Mesenchymal stem cell (in vitro differentiated cells and primary cell): ENCODE data around the gene DSG1.

ENCODE experiments used
- DNase-seq: peaks from one replicate; pipeline ENCODE4 v3.0.0-alpha.2; 2013
- H2AFZ ChIP-seq: one replicate; pipeline ENCODE4 v1.6.1; 2013; ENCODE audit warnings: low read depth, mild to moderate bottlenecking, control low read depth, inconsistent platforms, low read length, moderate library complexity
- H2AK5ac ChIP-seq: 2 replicates; pipeline ENCODE4 v1.6.1; 2013; ENCODE audit warnings: low read length, moderate library complexity, mild to moderate bottlenecking, inconsistent platforms; ENCODE audit not compliant: severe bottlenecking
- H2BK120ac ChIP-seq: one replicate; pipeline ENCODE4 v1.6.1; 2013; ENCODE audit warnings: low read depth, mild to moderate bottlenecking, inconsistent platforms, low read length, moderate library complexity
- H2BK12ac ChIP-seq, 2 experiments: one replicate each; pipeline ENCODE4 v1.6.1; 2013; ENCODE audit warnings: inconsistent platforms in 2 of 2, low read length in 2 of 2, mild to moderate bottlenecking in 2 of 2, moderate library complexity in 2 of 2, control low read depth in 1 of 2
- H2BK15ac ChIP-seq: one replicate; pipeline ENCODE4 v1.6.1; 2013; ENCODE audit warnings: mild to moderate bottlenecking, low read depth, inconsistent platforms; ENCODE audit not compliant: poor library complexity, severe bottlenecking
- H2BK5ac ChIP-seq: 2 replicates; pipeline ENCODE4 v1.6.1; 2013; ENCODE audit warnings: low read depth, mild to moderate bottlenecking, low read length, control low read depth, inconsistent platforms; ENCODE audit not compliant: poor library complexity, severe bottlenecking
- H3K14ac ChIP-seq, 2 experiments: one replicate each; pipeline ENCODE4 v1.6.1; 2013; ENCODE audit warnings: inconsistent platforms in 2 of 2, low read length in 2 of 2, control low read depth in 1 of 2, mild to moderate bottlenecking in 1 of 2, moderate library complexity in 1 of 2
- H3K18ac ChIP-seq, 2 experiments: one replicate each; pipeline ENCODE4 v1.6.1; 2013; ENCODE audit warnings: inconsistent platforms in 2 of 2, low read length in 2 of 2, control low read depth in 1 of 2, low read depth in 1 of 2, mild to moderate bottlenecking in 1 of 2
- H3K23ac ChIP-seq, 2 experiments: one replicate each; pipeline ENCODE4 v1.6.1; 2013; ENCODE audit warnings: inconsistent platforms in 2 of 2, low read length in 2 of 2, mild to moderate bottlenecking in 2 of 2, moderate library complexity in 2 of 2, control low read depth in 1 of 2
- H3K27ac ChIP-seq: 2 replicates; pipeline ENCODE4 v1.5.1; 2013; ENCODE audit warnings: mild to moderate bottlenecking, moderate library complexity, low read length, control low read depth, inconsistent platforms; ENCODE audit not compliant: poor library complexity, severe bottlenecking
- H3K27me3 ChIP-seq, 2 experiments: 2 replicates each; pipeline versions ENCODE4 v1.6.1 to v1.7.0; 2013; ENCODE audit warnings: low read length in 2 of 2, mild to moderate bottlenecking in 2 of 2, moderate library complexity in 2 of 2, control low read depth in 1 of 2, inconsistent platforms in 1 of 2; ENCODE audit not compliant: control insufficient read depth in 1 of 2, insufficient read depth in 1 of 2
- H3K36me3 ChIP-seq, 2 experiments: 2 replicates each; pipeline versions ENCODE4 v1.6.1 to v1.7.0; 2013; ENCODE audit warnings: low read length in 2 of 2, control low read depth in 1 of 2, inconsistent platforms in 1 of 2, low read depth in 1 of 2, mild to moderate bottlenecking in 1 of 2; ENCODE audit not compliant: insufficient read depth in 2 of 2, control insufficient read depth in 1 of 2
- H3K4ac ChIP-seq, 2 experiments: one replicate each; pipeline ENCODE4 v1.6.1; 2013; ENCODE audit warnings: inconsistent platforms in 2 of 2, low read length in 2 of 2, mild to moderate bottlenecking in 2 of 2, moderate library complexity in 2 of 2, control low read depth in 1 of 2, low read depth in 1 of 2
- H3K4me1 ChIP-seq: 2 replicates; pipeline ENCODE4 v1.6.1; 2013; ENCODE audit warnings: low read depth, low read length, control low read depth; ENCODE audit not compliant: control insufficient read depth, insufficient read depth
- H3K4me2 ChIP-seq: 2 replicates; pipeline ENCODE4 v1.6.1; 2013; ENCODE audit warnings: low read length, mild to moderate bottlenecking, inconsistent platforms; ENCODE audit not compliant: poor library complexity, severe bottlenecking
- H3K4me3 ChIP-seq, 2 experiments: 2 replicates each; pipeline versions ENCODE4 v1.5.1 to v1.7.0; 2013; ENCODE audit warnings: low read length in 2 of 2, mild to moderate bottlenecking in 2 of 2, control low read depth in 1 of 2, low read depth in 1 of 2; ENCODE audit not compliant: insufficient read depth in 1 of 2
- H3K79me1 ChIP-seq: replicated peaks from 2 replicates; pipeline ENCODE4 v1.6.1; 2013; ENCODE audit warnings: mild to moderate bottlenecking, control low read depth, low read length, inconsistent platforms; ENCODE audit not compliant: poor library complexity, severe bottlenecking
- H3K9ac ChIP-seq: 2 replicates; pipeline ENCODE4 v1.7.0; 2013; ENCODE audit warnings: mild to moderate bottlenecking, low read length, moderate library complexity
- H3K9me3 ChIP-seq: 2 replicates; pipeline ENCODE4 v1.7.0; 2013; ENCODE audit warnings: mild to moderate bottlenecking, low read length; ENCODE audit not compliant: control insufficient read depth
- H4K8ac ChIP-seq: one replicate; pipeline ENCODE4 v1.6.1; 2013; ENCODE audit warnings: inconsistent platforms, mild to moderate bottlenecking, low read length, moderate library complexity
- H4K91ac ChIP-seq: one replicate; pipeline ENCODE4 v1.6.1; 2013; ENCODE audit warnings: mild to moderate bottlenecking, low read length, inconsistent platforms
- WGBS: methylation state at CpG from one replicate; pipeline ENCODE4 v1.1.7; 2013; ENCODE audit warnings: mixed read lengths; 5-methylcytosine and 5-hydroxymethylcytosine counted together

Gene DSG1

DNA sequence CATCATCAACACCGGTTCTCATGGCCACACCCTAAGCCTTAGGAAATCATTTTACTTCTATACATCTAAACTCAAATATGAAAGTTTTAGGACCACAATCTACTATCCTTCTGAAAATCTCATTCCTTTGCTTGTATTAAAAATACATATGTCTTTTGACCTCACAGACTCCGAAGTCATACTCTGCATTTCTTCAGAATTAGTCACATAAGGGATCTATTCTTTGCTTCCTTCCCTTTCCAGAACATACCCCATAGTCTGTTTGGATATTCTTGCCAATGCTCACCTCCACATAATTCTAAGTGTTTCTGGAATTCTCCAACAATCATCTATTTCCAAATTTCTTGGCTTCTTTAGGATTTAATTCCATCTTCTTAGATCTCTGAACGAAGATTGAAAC, 14.2 kb upstream of the DSG1 start:
- no peak overlapping the region for H3K23ac ChIP-seq
- H3K27me3 ChIP-seq = no peaks in the 10 kb centered on the region
- H3K9ac ChIP-seq = no peak overlapping the region
- H2AFZ ChIP-seq = no peak overlapping the region
- H3K79me1 ChIP-seq = no peaks in the 10 kb centered on the region
- H3K4me2 ChIP-seq = no peak overlapping the region
- no peak overlapping the region for H2BK15ac ChIP-seq
- no peak overlapping the region for H3K14ac ChIP-seq
- DNase-seq = no peak
- H2BK120ac ChIP-seq = no peak overlapping the region
- H3K18ac ChIP-seq = no peak overlapping the region
- H3K4me1 ChIP-seq = no peaks in the 10 kb centered on the region
- H3K4me3 ChIP-seq = no peak overlapping the region
- H4K91ac ChIP-seq = no peak overlapping the region
- no peak overlapping the region for H4K8ac ChIP-seq
- no peak overlapping the region for H3K4ac ChIP-seq
- no peaks in the 10 kb centered on the region for H3K9me3 ChIP-seq
- no peak overlapping the region for H2BK12ac ChIP-seq
- H3K36me3 ChIP-seq = no peaks in the 10 kb centered on the region
- no peak overlapping the region for H2BK5ac ChIP-seq
- no peak overlapping the region for H2AK5ac ChIP-seq
- WGBS = 71% methylated on average over 3 of the region's 3 CpGs
- H3K27ac ChIP-seq = peak overlapping the region; percentile 39

GRCh38 chr18:31309115-31309514, 8.8 kb upstream of the DSG1 start:
- Histone ChIP-seq H4K91ac (no peak overlapping the region), H4K8ac (no peak overlapping the region), H3K36me3 (no peaks in the 10 kb centered on the region), H2AFZ (no peak overlapping the region), H3K4me2 (no peak overlapping the region), H3K27ac (no peak overlapping the region), H3K9me3 (no peaks in the 10 kb centered on the region), H2BK120ac (no peak overlapping the region), H3K23ac (no peak overlapping the region), H3K14ac (no peak overlapping the region), H3K4ac (no peak overlapping the region), H2BK12ac (no peak overlapping the region), H3K18ac (no peak overlapping the region), H2BK15ac (no peak overlapping the region), H3K4me3 (no peak overlapping the region), H3K4me1 (no peaks in the 10 kb centered on the region), H3K9ac (no peak overlapping the region), H3K79me1 (no peaks in the 10 kb centered on the region), H2BK5ac (no peak overlapping the region), H2AK5ac (no peak overlapping the region), H3K27me3 (no peaks in the 10 kb centered on the region)
- 88% methylated on average over 2 of the region's 2 CpGs for WGBS
- DNase-seq = no peak

DNA sequence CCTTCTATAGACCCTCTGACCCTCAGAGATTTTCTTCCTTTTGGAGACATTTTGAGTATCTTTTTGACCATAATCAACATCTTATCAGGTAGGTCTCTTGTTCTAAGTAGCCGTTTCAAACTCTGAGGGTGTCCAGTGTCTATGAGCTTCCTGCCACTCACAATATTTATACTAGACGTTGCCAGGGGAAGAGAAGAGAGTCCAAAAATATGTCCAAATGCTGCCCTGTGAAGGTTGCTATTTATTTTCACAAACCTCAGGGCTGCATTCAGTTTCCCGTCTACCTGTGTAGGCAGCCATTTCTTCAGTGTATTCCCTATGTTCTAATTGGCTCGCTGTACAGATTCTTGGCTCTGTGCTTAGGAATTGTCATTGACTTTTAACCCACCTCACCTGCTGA, 986 bp upstream of the DSG1 start:
- Histone ChIP-seq H3K4me3 (no peak overlapping the region), H3K27me3 (no peaks in the 10 kb centered on the region), H3K9me3 (no peaks in the 10 kb centered on the region), H3K18ac (no peak overlapping the region), H3K9ac (no peak overlapping the region), H2BK12ac (no peak overlapping the region), H4K8ac (no peak overlapping the region), H2AK5ac (no peak overlapping the region), H4K91ac (no peak overlapping the region), H3K27ac (no peak overlapping the region), H2AFZ (no peak overlapping the region), H3K79me1 (no peaks in the 10 kb centered on the region), H2BK120ac (no peak overlapping the region), H3K4me1 (no peaks in the 10 kb centered on the region), H3K14ac (no peak overlapping the region), H3K4me2 (no peak overlapping the region), H2BK15ac (no peak overlapping the region), H3K36me3 (no peaks in the 10 kb centered on the region), H3K23ac (no peak overlapping the region), H2BK5ac (no peak overlapping the region), H3K4ac (no peak overlapping the region)
- WGBS = 86% methylated on average over 3 of the region's 4 CpGs
- no peak for DNase-seq

DNA sequence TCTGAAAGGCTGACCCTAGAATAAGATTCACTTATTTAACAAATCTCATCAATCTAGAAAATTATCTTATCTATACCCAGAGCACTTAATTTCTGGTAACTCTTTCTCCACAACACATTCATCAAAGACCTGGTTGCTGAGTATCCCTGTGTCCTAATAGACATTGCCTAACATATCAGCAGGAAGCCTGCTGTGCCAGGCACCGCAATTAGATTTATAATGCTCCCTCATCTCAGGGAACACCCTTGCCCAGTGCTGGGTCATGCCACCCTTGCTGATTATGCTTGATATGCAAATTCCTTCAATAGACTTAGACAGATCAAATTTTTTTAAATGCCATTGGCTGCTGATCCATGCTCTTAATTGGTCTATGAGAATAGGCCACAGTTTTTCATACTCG, 3.8 kb downstream of the DSG1 start:
- H2BK15ac ChIP-seq = no peak overlapping the region
- no peak for DNase-seq
- no peak overlapping the region for H2BK120ac ChIP-seq
- H4K91ac ChIP-seq = no peak overlapping the region
- peaks cover 0 to 6% of the 10 kb centered on the region in 2 experiments for H3K27me3 ChIP-seq
- H3K14ac ChIP-seq = no peak overlapping the region
- no peak overlapping the region for H4K8ac ChIP-seq
- H3K4ac ChIP-seq = no peak overlapping the region
- H2AFZ ChIP-seq = no peak overlapping the region
- no peak overlapping the region for H3K4me2 ChIP-seq
- H3K9ac ChIP-seq = no peak overlapping the region
- H2AK5ac ChIP-seq = no peak overlapping the region
- no peak overlapping the region for H3K27ac ChIP-seq
- H3K9me3 ChIP-seq = no peaks in the 10 kb centered on the region
- H3K79me1 ChIP-seq = no peaks in the 10 kb centered on the region
- no peak overlapping the region for H3K23ac ChIP-seq
- WGBS = 86% methylated on average over 1 of the region's 2 CpGs
- no peaks in the 10 kb centered on the region for H3K36me3 ChIP-seq
- no peak overlapping the region for H3K4me3 ChIP-seq
- no peaks in the 10 kb centered on the region for H3K4me1 ChIP-seq
- H2BK12ac ChIP-seq = no peak overlapping the region
- H2BK5ac ChIP-seq = no peak overlapping the region
- no peak overlapping the region for H3K18ac ChIP-seq
